A549 (cell line): ENCODE results near the gene ZDHHC15. TPM values are rescaled to one million over a fixed set of nuclear protein-coding genes. Genes with fewer than 3 reads are reported as not detected.
"Not testable (repeated sequence)": the region's sequence is repeated elsewhere in the genome, so short reads cannot be mapped to it uniquely, and the experiment has no call there.

Experiments used
- ATAC-seq, 2 experiments: fragments of 200-7000 bp in 1 of 2; fragments of >200 bp in 1 of 2; cut with Nextera tagmentation in 1 of 2; cut with Tn5 transposase in 1 of 2; 3 replicates each; pipeline versions ENCODE4 v1.8.0 to v1.9.1; 2018 to 2020; ENCODE audit warnings: mild to moderate bottlenecking in 1 of 2, moderate library complexity in 1 of 2
- CTCF ChIA-PET: fragments of 300-600 bp; sonication (Branson Sonifier 250); formaldehyde crosslinking; extraction: SDS; loops from one replicate; lab custom pipeline; 2021; ENCODE audit warnings: antibody characterized with exemption, inconsistent platforms; lab: Yijun Ruan, JAX
- POLR2A ChIA-PET: fragments of 350-600 bp; formaldehyde crosslinking; extraction: SDS; loops from one replicate; lab custom pipeline; 2021; ENCODE audit warnings: antibody characterized with exemption, inconsistent platforms; lab: Yijun Ruan, JAX
- DNase-seq, 2 experiments: peaks; one replicate each; pipeline versions ENCODE4 v3.0.0 to v3.0.0-alpha.2; 2011 to 2016; ENCODE audit warnings: low read depth in 1 of 2, low spot score in 1 of 2
- FAIRE-seq: peaks from 2 replicates; lab custom pipeline; 2011; peaks lifted over from hg19 to GRCh38; lab: Jason Lieb, UNC
- H3K27ac ChIP-seq, 2 experiments: fragments of >200 bp; sonication (Bioruptor Twin); formaldehyde crosslinking; 3 replicates each; pipeline ENCODE4 v1.5.1; 2016 to 2017
- H3K4me1 ChIP-seq: fragments of >200 bp; sonication (Bioruptor Twin); formaldehyde crosslinking; 3 replicates; pipeline ENCODE4 v1.6.1; 2016
- H3K4me2 ChIP-seq: fragments of >200 bp; sonication (Bioruptor Twin); formaldehyde crosslinking; 3 replicates; pipeline ENCODE4 v1.6.1; 2016
- H3K4me3 ChIP-seq: fragments of >200 bp; sonication (Bioruptor Twin); formaldehyde crosslinking; 3 replicates; pipeline ENCODE4 v1.5.1; 2016
- H3K9me3 ChIP-seq: fragments of >200 bp; sonication (Bioruptor Twin); formaldehyde crosslinking; 3 replicates; pipeline ENCODE4 v1.6.1; 2016
- BCL3 ChIP-seq: fragments of >200 bp; sonication (Bioruptor Twin); formaldehyde crosslinking; IDR thresholded peaks from 3 replicates; pipeline ENCODE4 v1.6.1; 2016
- BHLHE40 ChIP-seq: IDR thresholded peaks from 2 replicates; pipeline ENCODE4 v1.6.1; 2012; ENCODE audit warnings: low read depth, low read length, inconsistent platforms
- E2F6 ChIP-seq: IDR thresholded peaks from 2 replicates; pipeline ENCODE4 v1.6.1; 2012; ENCODE audit warnings: low read depth, borderline replicate concordance
- EHF ChIP-seq: fragments of 250-450 bp; sonication (Bioruptor Pico); IDR thresholded peaks from 2 replicates; pipeline ENCODE4 v1.5.0; 2020; ENCODE audit warnings: mild to moderate bottlenecking
- EHMT2 ChIP-seq: fragments of 200-600 bp; sonication (generic); IDR thresholded peaks from 2 replicates; pipeline ENCODE4 v1.6.1; 2016; ENCODE audit warnings: antibody characterized with exemption, low read depth, mild to moderate bottlenecking, moderate library complexity
- FOSL2 ChIP-seq, 2 experiments: fragments of 450-650 bp in 1 of 2; fragments of >200 bp in 1 of 2; sonication (Bioruptor Twin) in 1 of 2; formaldehyde crosslinking; IDR thresholded peaks; 2 replicates each; pipeline versions ENCODE4 v1.5.0 to v1.6.1; 2016 to 2020; ENCODE audit warnings: mild to moderate bottlenecking in 1 of 2, moderate library complexity in 1 of 2
- GATA3 ChIP-seq: IDR thresholded peaks from 2 replicates; pipeline ENCODE4 v1.6.1; 2012; ENCODE audit warnings: borderline replicate concordance
- HES2 ChIP-seq: fragments of >200 bp; sonication (Bioruptor Twin); formaldehyde crosslinking; IDR thresholded peaks from 2 replicates; pipeline ENCODE4 v1.6.1; 2016
- HMGXB4 ChIP-seq: fragments of 250-450 bp; sonication (Bioruptor Pico); IDR thresholded peaks from 2 replicates; pipeline ENCODE4 v1.5.0; 2021; ENCODE audit warnings: mild to moderate bottlenecking, moderate library complexity, borderline replicate concordance
- HOXB13 ChIP-seq: fragments of 250-450 bp; sonication (Bioruptor Pico); IDR thresholded peaks from 2 replicates; pipeline ENCODE4 v1.5.0; 2020; ENCODE audit warnings: low read depth, mild to moderate bottlenecking, moderate library complexity
- JUNB ChIP-seq: fragments of >200 bp; sonication (Bioruptor Twin); formaldehyde crosslinking; IDR thresholded peaks from 2 replicates; pipeline ENCODE4 v1.6.1; 2016
- KDM5A ChIP-seq: fragments of 200-600 bp; sonication (generic); IDR thresholded peaks from 2 replicates; pipeline ENCODE4 v1.6.1; 2016; ENCODE audit warnings: antibody characterized with exemption, mild to moderate bottlenecking
- MYC ChIP-seq: IDR thresholded peaks from 2 replicates; pipeline ENCODE4 v1.6.1; 2012; ENCODE audit warnings: mild to moderate bottlenecking, inconsistent platforms, low read length, improper control_type of control experiment, borderline replicate concordance
- POLR2AphosphoS2 ChIP-seq: conservative IDR thresholded peaks from 2 replicates; pipeline ENCODE4 v1.6.1; 2012; ENCODE audit warnings: low read length, improper control_type of control experiment, inconsistent platforms
- RFX5 ChIP-seq: fragments of 450-650 bp; IDR thresholded peaks from 2 replicates; pipeline ENCODE4 v1.7.1; 2014; ENCODE audit warnings: antibody characterized with exemption, mild to moderate bottlenecking, moderate library complexity
- SREBF2 ChIP-seq: fragments of 450-650 bp; IDR thresholded peaks from 2 replicates; pipeline ENCODE4 v1.6.1; 2014; ENCODE audit warnings: mild to moderate bottlenecking, moderate library complexity
- TP53 ChIP-seq: fragments of 250-450 bp; sonication (Bioruptor Pico); IDR thresholded peaks from 2 replicates; pipeline ENCODE4 v1.5.0; 2021; ENCODE audit warnings: mild to moderate bottlenecking, moderate library complexity
- USF2 ChIP-seq: fragments of 450-650 bp; IDR thresholded peaks from 2 replicates; pipeline ENCODE4 v1.6.1; 2014; ENCODE audit warnings: antibody characterized with exemption
- ZFP36 ChIP-seq: fragments of 450-650 bp; IDR thresholded peaks from 2 replicates; pipeline ENCODE4 v1.6.1; 2014; ENCODE audit warnings: borderline replicate concordance; ENCODE audit not compliant: partially characterized antibody
- WGBS: methylation state at CpG from one replicate; pipeline ENCODE4 v1.1.6; 2017; ENCODE audit errors: missing lambda C conversion rate; 5-methylcytosine and 5-hydroxymethylcytosine counted together
- polyA plus RNA-seq, 4 experiments: library from polyadenylated mRNA; depleted of rRNA in 3 of 4; stranded (reverse); fragments of >200 nt; fragmentation: RNase III in 1 of 4; extraction: RNeasy Plus Mini Kit Qiagen cat#74134 plus additional on column Dnase treatment in 1 of 4; gene quantifications; 2 replicates in 3 of 4; 3 replicates in 1 of 4; pipeline ENCODE4 v1.2.3, GENCODE V29; 2011 to 2017
- TF ChIP-seq, protein P1 (sequence below): fragments of >200 bp; sonication (Bioruptor Twin); formaldehyde crosslinking; IDR thresholded peaks from 3 replicates; pipeline ENCODE4 v1.5.1; 2016

Gene ZDHHC15
- polyA plus RNA-seq, 2 of the 4 experiments (the other 2 are of a cell fraction) = not detected

DNA sequence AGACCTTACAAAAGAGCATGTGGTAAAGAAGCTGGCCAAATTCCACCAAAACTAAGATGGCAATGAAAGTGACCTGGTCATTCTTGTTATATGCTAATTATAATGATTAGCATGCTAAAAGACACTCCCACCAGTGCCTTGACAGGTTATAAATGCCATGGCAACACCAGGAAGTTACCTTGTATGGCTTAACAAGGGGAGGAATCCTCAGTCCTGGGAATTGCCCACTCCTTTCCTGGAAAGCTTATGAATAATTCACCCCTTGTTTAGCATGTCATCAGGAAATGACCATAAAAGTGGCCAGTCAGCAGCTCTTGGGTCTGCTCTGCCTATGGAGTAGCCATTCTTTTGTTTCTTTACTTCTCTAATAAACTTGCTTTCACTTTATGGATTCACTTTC is 161.0 kb downstream of the ZDHHC15 start (continued):
- no peak for TF ChIP-seq SREBF2
- TF ChIP-seq, protein P1, sequence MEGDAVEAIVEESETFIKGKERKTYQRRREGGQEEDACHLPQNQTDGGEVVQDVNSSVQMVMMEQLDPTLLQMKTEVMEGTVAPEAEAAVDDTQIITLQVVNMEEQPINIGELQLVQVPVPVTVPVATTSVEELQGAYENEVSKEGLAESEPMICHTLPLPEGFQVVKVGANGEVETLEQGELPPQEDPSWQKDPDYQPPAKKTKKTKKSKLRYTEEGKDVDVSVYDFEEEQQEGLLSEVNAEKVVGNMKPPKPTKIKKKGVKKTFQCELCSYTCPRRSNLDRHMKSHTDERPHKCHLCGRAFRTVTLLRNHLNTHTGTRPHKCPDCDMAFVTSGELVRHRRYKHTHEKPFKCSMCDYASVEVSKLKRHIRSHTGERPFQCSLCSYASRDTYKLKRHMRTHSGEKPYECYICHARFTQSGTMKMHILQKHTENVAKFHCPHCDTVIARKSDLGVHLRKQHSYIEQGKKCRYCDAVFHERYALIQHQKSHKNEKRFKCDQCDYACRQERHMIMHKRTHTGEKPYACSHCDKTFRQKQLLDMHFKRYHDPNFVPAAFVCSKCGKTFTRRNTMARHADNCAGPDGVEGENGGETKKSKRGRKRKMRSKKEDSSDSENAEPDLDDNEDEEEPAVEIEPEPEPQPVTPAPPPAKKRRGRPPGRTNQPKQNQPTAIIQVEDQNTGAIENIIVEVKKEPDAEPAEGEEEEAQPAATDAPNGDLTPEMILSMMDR = no peak

GRCh38 chrX:75348601-75349000 is 174.2 kb downstream of the ZDHHC15 start:
- DNase-seq, FAIRE-seq, CTCF ChIA-PET, H3K4me2 ChIP-seq, POLR2A ChIA-PET, ATAC-seq, H3K27ac ChIP-seq, H3K4me3 ChIP-seq, H3K9me3 ChIP-seq, H3K4me1 ChIP-seq: not testable (repeated sequence)

DNA sequence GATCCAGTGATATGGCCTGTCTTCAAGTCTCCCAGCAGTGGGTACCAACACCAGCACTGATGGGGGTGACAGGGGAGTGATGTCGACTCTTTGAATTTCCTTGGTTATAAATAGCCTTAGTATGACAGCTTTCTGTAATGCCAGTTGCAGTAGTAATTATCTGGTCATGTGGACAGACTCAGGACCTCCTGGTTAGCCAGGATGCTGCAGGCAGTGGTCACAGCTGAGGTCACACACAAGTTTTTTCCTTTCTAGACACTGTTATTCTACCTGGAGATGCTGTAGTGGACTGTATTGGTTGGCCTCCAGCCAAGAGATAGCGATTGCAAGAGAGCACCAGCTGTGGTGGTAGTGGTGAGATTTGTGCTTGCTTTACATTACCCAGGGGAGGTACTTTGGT is 185.3 kb downstream of the ZDHHC15 start:
- FAIRE-seq = no peak
- POLR2A ChIA-PET = no interaction called here

GRCh38 chrX:75335127-75335458 is 187.7 kb downstream of the ZDHHC15 start:
- POLR2A ChIA-PET = no interaction called here
- Histone ChIP-seq H3K27ac (no peak overlapping the region), H3K4me2 (no peak overlapping the region), H3K4me3 (no peak overlapping the region), H3K4me1 (no peaks in the 10 kb centered on the region), H3K9me3 (no peaks in the 10 kb centered on the region)
- CTCF ChIA-PET = no interaction called here
- no peak for DNase-seq
- ATAC-seq = no peak
- FAIRE-seq = no peak
- no CpG with 5 or more reads among the region's 19 CpGs for WGBS
- TF ChIP-seq RFX5 (no peak), EHF (CRISPR knock-in tag) (no peak), GATA3 (no peak), HMGXB4 (CRISPR knock-in tag) (no peak), HOXB13 (CRISPR knock-in tag) (no peak), TP53 (no peak), E2F6 (no peak), SREBF2 (no peak), JUNB (no peak), MYC (no peak), POLR2AphosphoS2 (no peak)

More for the DNA sequence above, 185.3 kb downstream of the ZDHHC15 start:
- Histone ChIP-seq H3K4me3 (no peak overlapping the region), H3K4me1 (no peaks in the 10 kb centered on the region), H3K4me2 (no peak overlapping the region), H3K27ac (no peak overlapping the region), H3K9me3 (no peaks in the 10 kb centered on the region)
- CTCF ChIA-PET = no interaction called here
- no peak for ATAC-seq
- 40% methylated on average over 2 of the region's 2 CpGs for WGBS
- TF ChIP-seq KDM5A (no peak), FOSL2 (IDR thresholded peaks at IDR 0.05) (no peak), FOSL2 (CRISPR knock-in tag; IDR thresholded peaks at IDR 0.05) (no peak), USF2 (no peak), EHMT2 (no peak), HES2 (no peak), BHLHE40 (no peak), TP53 (no peak), BCL3 (no peak), ZFP36 (no peak)
- TF ChIP-seq, protein P1 = no peak
- no peak for DNase-seq
